Measurements from ENCODE around the gene APCDD1. TPM values are rescaled to one million over a fixed set of nuclear protein-coding genes. Genes with fewer than 3 reads are reported as not detected.

The APCDD1 gene
- polyA plus RNA-seq, 1 experiment: 0.01 TPM

DNA sequence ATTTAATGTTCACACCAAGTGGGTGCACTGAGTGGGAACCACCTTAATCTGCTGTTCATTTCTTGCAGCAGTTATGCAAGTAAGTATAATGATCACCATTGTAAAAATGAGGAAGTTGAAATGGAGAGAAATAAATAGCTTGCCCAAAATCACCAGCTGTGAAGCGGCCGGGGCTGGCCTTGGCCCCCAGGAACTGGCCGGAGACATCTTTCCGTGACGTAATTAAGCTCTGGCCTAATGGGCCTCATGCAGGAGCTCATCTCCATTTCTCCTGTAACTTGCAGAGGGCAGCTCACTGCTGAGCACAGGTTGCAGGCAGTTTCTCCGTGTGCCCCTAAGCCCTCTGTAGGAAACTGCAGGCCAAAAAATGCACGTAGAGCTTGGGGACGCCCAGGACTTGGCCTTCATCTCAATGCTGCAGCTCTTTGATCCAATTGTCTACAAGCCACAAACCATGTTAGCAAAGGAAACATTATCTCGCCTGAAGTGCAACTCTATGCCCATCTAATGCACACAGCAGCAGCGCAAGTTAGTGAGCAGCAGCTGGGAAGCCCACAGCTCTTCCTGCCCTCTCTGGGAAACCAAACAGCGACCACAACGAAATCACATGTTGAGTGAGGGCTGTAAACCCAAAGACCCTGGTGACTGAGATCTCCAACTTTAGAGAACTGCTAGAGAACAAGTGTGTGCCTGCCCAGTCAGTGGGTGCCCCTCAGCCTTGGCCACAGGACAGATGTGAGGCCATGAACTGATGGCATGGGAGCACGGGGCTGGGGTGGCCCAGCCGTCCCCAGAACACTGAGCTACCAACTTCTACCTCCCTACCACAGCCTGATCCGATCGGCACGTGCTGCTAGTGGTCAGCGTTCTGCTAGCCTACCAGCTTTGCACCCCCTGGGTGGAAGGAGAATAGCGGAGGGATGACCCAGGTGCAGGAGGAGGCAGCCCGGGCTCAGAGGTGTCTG is 28.8 kb downstream of the APCDD1 start:
- Histone ChIP-seq H3K27ac (ENCODE audit: low read depth, low read length) (no peak overlapping the region), H3K4me3 (ENCODE audit: low read depth, low read length) (no peak overlapping the region), H3K9me3 (ENCODE audit: control insufficient read depth, insufficient read depth, low read length) (no peaks in the 10 kb centered on the region), H3K27me3 (ENCODE audit: control insufficient read depth, insufficient read depth, low read length) (peaks cover 5% of the 10 kb centered on the region)
- TF ChIP-seq, protein P1, sequence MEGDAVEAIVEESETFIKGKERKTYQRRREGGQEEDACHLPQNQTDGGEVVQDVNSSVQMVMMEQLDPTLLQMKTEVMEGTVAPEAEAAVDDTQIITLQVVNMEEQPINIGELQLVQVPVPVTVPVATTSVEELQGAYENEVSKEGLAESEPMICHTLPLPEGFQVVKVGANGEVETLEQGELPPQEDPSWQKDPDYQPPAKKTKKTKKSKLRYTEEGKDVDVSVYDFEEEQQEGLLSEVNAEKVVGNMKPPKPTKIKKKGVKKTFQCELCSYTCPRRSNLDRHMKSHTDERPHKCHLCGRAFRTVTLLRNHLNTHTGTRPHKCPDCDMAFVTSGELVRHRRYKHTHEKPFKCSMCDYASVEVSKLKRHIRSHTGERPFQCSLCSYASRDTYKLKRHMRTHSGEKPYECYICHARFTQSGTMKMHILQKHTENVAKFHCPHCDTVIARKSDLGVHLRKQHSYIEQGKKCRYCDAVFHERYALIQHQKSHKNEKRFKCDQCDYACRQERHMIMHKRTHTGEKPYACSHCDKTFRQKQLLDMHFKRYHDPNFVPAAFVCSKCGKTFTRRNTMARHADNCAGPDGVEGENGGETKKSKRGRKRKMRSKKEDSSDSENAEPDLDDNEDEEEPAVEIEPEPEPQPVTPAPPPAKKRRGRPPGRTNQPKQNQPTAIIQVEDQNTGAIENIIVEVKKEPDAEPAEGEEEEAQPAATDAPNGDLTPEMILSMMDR (IDR thresholded peaks at IDR 0.05; ENCODE audit: low read depth, low read length): no peak
- ChIA-PET POLR2A (no interaction called here), CTCF (no interaction called here)
- no peak for DNase-seq (ENCODE audit: low read depth, low spot score)

DNA sequence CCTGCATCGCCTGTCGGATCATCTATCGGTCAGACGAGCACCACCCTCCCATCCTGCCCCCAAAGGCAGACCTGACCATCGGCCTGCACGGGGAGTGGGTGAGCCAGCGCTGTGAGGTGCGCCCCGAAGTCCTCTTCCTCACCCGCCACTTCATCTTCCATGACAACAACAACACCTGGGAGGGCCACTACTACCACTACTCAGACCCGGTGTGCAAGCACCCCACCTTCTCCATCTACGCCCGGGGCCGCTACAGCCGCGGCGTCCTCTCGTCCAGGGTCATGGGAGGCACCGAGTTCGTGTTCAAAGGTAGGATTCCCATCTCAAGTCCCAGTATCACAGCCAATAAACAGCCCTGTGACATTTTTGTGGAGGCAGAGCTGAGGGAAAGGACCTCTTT is 31.0 kb downstream of the APCDD1 start:
- Histone ChIP-seq H3K9me3 (ENCODE audit: control insufficient read depth, insufficient read depth, low read length) (no peaks in the 10 kb centered on the region), H3K4me3 (ENCODE audit: low read depth, low read length) (no peak overlapping the region), H3K27me3 (ENCODE audit: control insufficient read depth, insufficient read depth, low read length) (peaks cover 5% of the 10 kb centered on the region), H3K27ac (ENCODE audit: low read depth, low read length) (no peak overlapping the region)
- ChIA-PET POLR2A (no interaction called here), CTCF (no interaction called here)
- DNase-seq (ENCODE audit: low read depth, low spot score): no peak
- TF ChIP-seq, protein P1 (IDR thresholded peaks at IDR 0.05; ENCODE audit: low read depth, low read length): no peak

DNA sequence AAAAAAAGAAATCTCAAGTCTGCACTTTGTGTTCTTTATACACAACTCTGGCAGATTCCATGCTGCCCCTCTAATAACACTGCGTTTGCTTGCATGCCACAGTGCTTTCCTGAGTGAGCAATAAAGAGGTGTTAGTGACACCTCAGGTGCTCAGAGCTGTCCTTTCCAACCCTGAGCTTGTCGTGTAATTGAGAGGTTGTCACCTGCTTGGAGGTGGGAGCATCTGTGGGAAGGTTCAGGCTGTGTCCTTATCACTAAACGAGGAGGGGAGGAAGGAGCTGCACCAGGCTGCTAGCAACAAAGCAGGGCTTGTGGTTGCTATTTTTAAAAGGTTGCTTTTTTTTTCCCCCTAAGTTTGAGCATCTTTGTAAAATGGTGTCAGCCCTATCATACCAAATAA is 31.9 kb downstream of the APCDD1 start:
- DNase-seq (ENCODE audit: low read depth, low spot score): no peak
- Histone ChIP-seq H3K27me3 (ENCODE audit: control insufficient read depth, insufficient read depth, low read length) (peaks cover 5% of the 10 kb centered on the region), H3K4me3 (ENCODE audit: low read depth, low read length) (no peak overlapping the region), H3K9me3 (ENCODE audit: control insufficient read depth, insufficient read depth, low read length) (no peaks in the 10 kb centered on the region), H3K27ac (ENCODE audit: low read depth, low read length) (no peak overlapping the region)
- CTCF ChIA-PET: interaction anchor here (0.6 kb wide), 1 partner anchor 1479 kb away, joined by 3 read pairs; no protein-coding TSS in a partner anchor
- TF ChIP-seq, protein P1 (IDR thresholded peaks at IDR 0.05; ENCODE audit: low read depth, low read length): no peak
- POLR2A ChIA-PET: no interaction called here

DNA sequence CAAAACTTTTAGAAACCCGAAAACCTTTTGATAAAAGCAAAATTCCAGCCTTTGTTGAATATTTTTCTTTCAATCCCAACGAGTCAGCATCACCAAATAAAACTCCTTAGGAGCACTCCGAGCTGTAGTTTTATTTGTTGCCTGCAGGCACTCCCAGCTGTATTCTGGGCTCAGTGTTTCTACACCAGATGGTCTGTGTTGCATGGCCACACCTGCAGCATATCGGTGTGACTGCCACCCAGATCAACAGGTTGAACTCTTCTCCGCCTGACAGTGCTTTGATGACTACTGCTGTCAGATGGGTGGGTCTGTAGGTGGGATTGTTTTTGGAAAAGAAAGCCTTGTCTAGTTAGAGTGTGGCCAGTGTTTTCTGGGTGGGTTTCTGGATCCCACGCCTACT is 32.7 kb downstream of the APCDD1 start:
- TF ChIP-seq, protein P1 (IDR thresholded peaks at IDR 0.05; ENCODE audit: low read depth, low read length): no peak

DNA sequence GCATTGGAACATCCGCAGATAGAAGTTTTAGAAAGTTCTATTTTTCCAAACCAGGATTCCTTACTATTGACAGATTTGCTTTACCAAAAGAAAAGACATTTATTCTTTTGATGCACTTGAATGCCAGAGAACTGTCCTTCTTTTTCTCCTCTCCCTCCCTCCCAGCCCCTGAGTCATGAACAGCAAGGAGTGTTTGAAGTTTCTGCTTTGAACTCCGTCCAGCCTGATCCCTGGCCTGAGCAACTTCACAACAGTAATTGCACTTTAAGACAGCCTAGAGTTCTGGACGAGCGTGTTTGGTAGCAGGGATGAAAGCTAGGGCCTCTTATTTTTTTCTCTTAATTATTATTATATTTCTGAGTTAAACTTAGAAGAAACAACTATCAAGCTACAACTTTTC is 33.6 kb downstream of the APCDD1 start:
- H3K27ac ChIP-seq (ENCODE audit: low read depth, low read length): no peak overlapping the region
- peaks cover 5% of the 10 kb centered on the region for H3K27me3 ChIP-seq (ENCODE audit: control insufficient read depth, insufficient read depth, low read length)
- no peak overlapping the region for H3K4me3 ChIP-seq (ENCODE audit: low read depth, low read length)
- DNase-seq (ENCODE audit: low read depth, low spot score): no peak
- H3K9me3 ChIP-seq (ENCODE audit: control insufficient read depth, insufficient read depth, low read length): no peaks in the 10 kb centered on the region
- TF ChIP-seq, protein P1 (IDR thresholded peaks at IDR 0.05; ENCODE audit: low read depth, low read length): no peak
- ChIA-PET POLR2A (no interaction called here), CTCF (no interaction called here)

More for the DNA sequence above, 32.7 kb downstream of the APCDD1 start:
- peaks cover 5% of the 10 kb centered on the region for H3K27me3 ChIP-seq (ENCODE audit: control insufficient read depth, insufficient read depth, low read length)
- POLR2A ChIA-PET: interaction anchor here (0.6 kb wide), 1 partner anchor 91 kb away, joined by 3 read pairs; no protein-coding TSS in a partner anchor
- H3K4me3 ChIP-seq (ENCODE audit: low read depth, low read length): no peak overlapping the region
- no peaks in the 10 kb centered on the region for H3K9me3 ChIP-seq (ENCODE audit: control insufficient read depth, insufficient read depth, low read length)
- no peak overlapping the region for H3K27ac ChIP-seq (ENCODE audit: low read depth, low read length)
- DNase-seq (ENCODE audit: low read depth, low spot score): no peak
- CTCF ChIA-PET: no interaction called here

All from AG04450 (cell line).